ENCODE results near the gene TMEM212. TPM values are rescaled to one million over a fixed set of nuclear protein-coding genes. Genes with fewer than 3 reads are reported as not detected.
A peak's percentile ranks its signal among the peaks of the same experiment; 100 is the strongest.

TMEM212 gene
- total RNA-seq: not detected

- ATAC-seq: no peak
- Histone ChIP-seq H3K27me3 (no peaks in the 10 kb centered on the region), H3K27ac (peak within 1 kb of the TSS; percentile 53 to 76 (median 62)), H3K9me3 (no peaks in the 10 kb centered on the region), H3K4me3 (no peak within 1 kb of the TSS), H3K4me1 (peaks cover 3 to 33% (median 3%) of the 10 kb centered on the region in 3 donors), H3K36me3 (no peaks in the 10 kb centered on the region)
- WGBS, 2 donors (ENCODE audit: low coverage in 1 of 2): 16 to 21% methylated on average over 5 of the region's 5 CpGs
- TF ChIP-seq POLR2A (IDR thresholded peaks at IDR 0.05) (no peak), CTCF (IDR thresholded peaks at IDR 0.05) (no peak), EP300 (IDR thresholded peaks at IDR 0.05) (no peak), POLR2AphosphoS5 (IDR thresholded peaks at IDR 0.05) (no peak)
Observed at GRCh38 chr3:171842864-171843518, at the start of gene TMEM212. Gene TMEM212, plus strand, starts transcription at chr3:171843349. Its CDS starts 35 bp downstream, at chr3:171843384.

- WGBS, 2 donors (ENCODE audit: low coverage in 1 of 2): 93 to 98% methylated on average over 3 to 4 of the region's 4 CpGs
- ATAC-seq: no peak
- no peak overlapping the region for H3K27ac ChIP-seq
- no peaks in the 10 kb centered on the region for H3K27me3 ChIP-seq
- H3K36me3 ChIP-seq: no peaks in the 10 kb centered on the region
- peaks cover 0 to 40% (median 12%) of the 10 kb centered on the region in 3 donors for H3K4me1 ChIP-seq
- no peak for TF ChIP-seq EP300 (IDR thresholded peaks at IDR 0.05)
- TF ChIP-seq CTCF (IDR thresholded peaks at IDR 0.05): no peak
- TF ChIP-seq POLR2A (IDR thresholded peaks at IDR 0.05): no peak
- no peak for TF ChIP-seq POLR2AphosphoS5 (IDR thresholded peaks at IDR 0.05)
- H3K4me3 ChIP-seq: no peak overlapping the region
- no peaks in the 10 kb centered on the region for H3K9me3 ChIP-seq
Observed at GRCh38 chr3:171796625-171797264, 46.4 kb upstream of the TMEM212 start.

GRCh38 chr3:171797265-171797679 lies 45.9 kb upstream of the TMEM212 start:
- Histone ChIP-seq H3K9me3 (no peaks in the 10 kb centered on the region), H3K4me1 (peaks cover 2 to 40% (median 16%) of the 10 kb centered on the region in 3 donors), H3K27me3 (no peaks in the 10 kb centered on the region), H3K27ac (no peak overlapping the region), H3K36me3 (no peaks in the 10 kb centered on the region), H3K4me3 (no peak overlapping the region)
- no CpG with 5 or more reads among the region's 1 CpG for WGBS, 2 donors (ENCODE audit: low coverage in 1 of 2)
- no peak for TF ChIP-seq POLR2AphosphoS5 (IDR thresholded peaks at IDR 0.05)
- TF ChIP-seq EP300 (IDR thresholded peaks at IDR 0.05): no peak
- TF ChIP-seq POLR2A (IDR thresholded peaks at IDR 0.05): no peak
- TF ChIP-seq CTCF (IDR thresholded peaks at IDR 0.05): no peak
- ATAC-seq: no peak

- H3K9me3 ChIP-seq: no peaks in the 10 kb centered on the region
- 58 to 71% methylated on average over 3 of the region's 3 CpGs for WGBS, 2 donors (ENCODE audit: low coverage in 1 of 2)
- H3K4me3 ChIP-seq: no peak overlapping the region
- TF ChIP-seq CTCF (IDR thresholded peaks at IDR 0.05) (no peak), POLR2AphosphoS5 (IDR thresholded peaks at IDR 0.05) (no peak), POLR2A (IDR thresholded peaks at IDR 0.05) (no peak), EP300 (IDR thresholded peaks at IDR 0.05) (no peak)
- peaks cover 2 to 40% (median 20%) of the 10 kb centered on the region in 3 donors for H3K4me1 ChIP-seq
- H3K27ac ChIP-seq: no peak overlapping the region
- H3K27me3 ChIP-seq: no peaks in the 10 kb centered on the region
- no peak for ATAC-seq
- no peaks in the 10 kb centered on the region for H3K36me3 ChIP-seq
Observed at GRCh38 chr3:171797873-171798272, 45.3 kb upstream of the TMEM212 start.

- TF ChIP-seq POLR2A (IDR thresholded peaks at IDR 0.05) (no peak), CTCF (IDR thresholded peaks at IDR 0.05) (no peak), POLR2AphosphoS5 (IDR thresholded peaks at IDR 0.05) (no peak), EP300 (IDR thresholded peaks at IDR 0.05) (no peak)
- Histone ChIP-seq H3K36me3 (no peaks in the 10 kb centered on the region), H3K4me1 (peaks cover 4 to 50% (median 24%) of the 10 kb centered on the region in 3 donors), H3K9me3 (no peaks in the 10 kb centered on the region), H3K27ac (no peak overlapping the region), H3K27me3 (no peaks in the 10 kb centered on the region), H3K4me3 (no peak overlapping the region)
- 100% methylated on average over 1 of the region's 1 CpG for WGBS, 2 donors (ENCODE audit: low coverage in 1 of 2)
- ATAC-seq: no peak
Observed at GRCh38 chr3:171799501-171799900, 43.6 kb upstream of the TMEM212 start.
